NT2/D1 (cell line): ENCODE measurements around the gene CAPZB.
A peak's percentile ranks its signal among the peaks of the same experiment; 100 is the strongest.

ENCODE experiments used
- DNase-seq: peaks from one replicate; pipeline ENCODE4 v3.0.0-alpha.2; 2011; ENCODE audit warnings: low read depth, low spot score
- H3K27me3 ChIP-seq: 2 replicates; pipeline ENCODE4 v1.6.0; 2011; ENCODE audit warnings: mild to moderate bottlenecking; ENCODE audit not compliant: insufficient read length, insufficient read depth
- H3K36me3 ChIP-seq: 2 replicates; pipeline ENCODE4 v1.6.1; 2011; ENCODE audit warnings: mild to moderate bottlenecking, low read length, mixed read lengths; ENCODE audit not compliant: insufficient read depth, insufficient read length
- H3K4me1 ChIP-seq: 2 replicates; pipeline ENCODE4 v1.5.1; 2011; ENCODE audit not compliant: insufficient read depth, insufficient read length
- H3K4me3 ChIP-seq: 2 replicates; pipeline ENCODE4 v1.5.1; 2011; ENCODE audit warnings: low read depth; ENCODE audit not compliant: insufficient read length
- H3K9ac ChIP-seq: 2 replicates; pipeline ENCODE4 v1.6.0; 2011; ENCODE audit warnings: low read depth; ENCODE audit not compliant: insufficient read length
- H3K9me3 ChIP-seq: 2 replicates; pipeline ENCODE4 v1.5.1; 2011; ENCODE audit warnings: mild to moderate bottlenecking, low read length; ENCODE audit not compliant: insufficient read depth
- SUZ12 ChIP-seq: IDR thresholded peaks from 2 replicates; pipeline ENCODE4 v1.6.1; 2011; ENCODE audit not compliant: insufficient read length, insufficient read depth; ENCODE audit errors: extremely low read depth
- YY1 ChIP-seq: IDR thresholded peaks from 2 replicates; pipeline ENCODE4 v1.6.1; 2011; ENCODE audit not compliant: insufficient read length, insufficient read depth
- ZNF274 ChIP-seq: IDR thresholded peaks from 2 replicates; pipeline ENCODE4 v1.6.1; 2011; ENCODE audit warnings: mild to moderate bottlenecking, low read depth, low read length

The CAPZB gene

DNA sequence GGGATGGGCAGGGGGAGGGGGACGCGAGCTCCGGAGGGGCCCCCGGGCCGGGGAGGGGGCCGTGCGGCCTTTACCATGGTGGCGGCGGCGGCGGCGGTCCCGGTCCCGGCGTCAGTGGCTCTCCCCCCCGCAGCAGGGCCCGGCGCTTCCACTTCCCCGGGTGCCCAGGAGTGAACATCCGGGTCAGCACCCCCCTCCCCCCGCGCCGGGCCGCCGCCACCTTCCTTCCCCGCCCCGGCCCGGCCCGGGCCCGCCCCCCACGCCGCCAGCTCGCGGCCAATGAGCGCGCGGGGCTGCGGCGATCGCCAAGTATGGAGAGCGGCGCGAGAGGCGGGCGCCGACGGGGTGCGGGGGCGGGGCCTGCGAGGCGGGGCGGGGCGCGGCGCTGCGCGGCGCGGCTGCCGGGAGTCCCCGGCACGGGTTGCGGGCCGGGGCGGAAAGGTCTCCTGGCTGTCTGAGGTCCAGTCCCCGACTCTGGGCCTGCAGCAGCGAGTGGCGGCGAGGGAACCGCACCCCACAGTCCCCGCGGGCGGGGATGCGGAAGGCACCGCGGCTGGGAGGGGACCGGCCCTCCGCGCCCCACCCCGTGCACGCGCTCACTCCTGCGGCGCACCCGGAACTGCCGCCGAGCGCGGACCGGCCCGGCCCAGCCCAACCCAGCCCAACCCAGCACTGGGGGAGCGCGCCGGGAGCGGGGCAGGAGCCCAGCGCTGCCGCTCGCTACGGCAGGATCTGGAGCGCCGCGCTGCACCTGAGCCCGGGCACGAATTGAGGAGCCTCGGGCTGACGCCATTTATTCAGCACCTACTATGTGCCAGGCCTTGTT, at the start of gene CAPZB:
Gene CAPZB, minus strand, starts transcription at position 178 of the 826 bp plus-strand sequence. Its CDS starts 101 bp downstream, at position 77.
- Histone ChIP-seq H3K36me3 (peaks cover 24% of the 10 kb centered on the region), H3K9me3 (no peaks in the 10 kb centered on the region), H3K4me1 (peaks cover 19% of the 10 kb centered on the region), H3K9ac (peak within 1 kb of the TSS; percentile 93), H3K27me3 (no peaks in the 10 kb centered on the region), H3K4me3 (peak within 1 kb of the TSS; percentile 90)
- DNase-seq: no peak
- TF ChIP-seq ZNF274 (no peak), SUZ12 (no peak), YY1 (no peak)

DNA sequence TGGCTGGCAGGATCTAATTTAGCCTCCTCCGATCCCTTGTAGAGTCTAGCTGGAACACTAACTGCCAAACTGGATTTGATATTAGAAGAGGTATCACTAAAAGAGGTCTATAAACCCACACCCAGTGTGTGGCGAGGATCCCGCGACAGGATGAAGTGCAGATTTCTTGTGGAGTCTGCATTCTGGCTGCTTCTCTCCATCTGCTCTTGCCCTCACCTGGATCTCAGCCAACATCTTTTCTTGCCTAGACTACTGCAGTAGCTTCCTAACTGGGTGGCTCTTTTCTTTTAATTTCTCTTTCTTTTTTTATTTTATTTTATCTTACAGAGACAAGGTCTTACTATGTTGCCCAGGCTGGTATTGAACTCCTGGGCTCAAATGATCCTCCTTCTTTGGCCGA, 48.9 kb upstream of the CAPZB start:
- no peaks in the 10 kb centered on the region for H3K36me3 ChIP-seq
- no peaks in the 10 kb centered on the region for H3K27me3 ChIP-seq

DNA sequence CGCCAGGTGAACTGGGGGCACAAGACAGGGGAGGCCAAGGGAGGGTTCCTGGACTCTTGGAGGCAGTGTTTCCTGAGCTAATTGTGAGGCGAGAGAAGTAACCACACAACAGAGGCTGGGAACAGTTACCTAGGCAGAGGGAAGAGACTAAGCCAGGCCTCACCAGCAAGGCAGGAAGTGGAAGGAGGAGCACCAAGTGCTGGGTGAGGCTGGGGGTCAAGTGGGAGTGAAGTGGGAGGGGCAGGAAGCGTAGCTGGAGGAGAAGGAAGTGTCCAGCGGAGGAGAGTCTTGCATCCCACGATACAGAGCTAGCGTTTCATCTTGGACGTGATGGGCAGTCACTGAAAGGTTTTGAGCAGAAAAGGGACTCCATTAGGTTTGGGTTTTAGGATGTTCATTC, 48.3 kb upstream of the CAPZB start:
- peaks cover 8% of the 10 kb centered on the region; the same call in 1 of the 2 replicates for H3K9me3 ChIP-seq
- H3K9ac ChIP-seq: no peak overlapping the region
- H3K4me3 ChIP-seq: no peak overlapping the region
- H3K27me3 ChIP-seq: no peaks in the 10 kb centered on the region
- H3K4me1 ChIP-seq: no peaks in the 10 kb centered on the region
- TF ChIP-seq ZNF274 (no peak), SUZ12 (no peak), YY1 (no peak)
- H3K36me3 ChIP-seq: no peaks in the 10 kb centered on the region
- no peak for DNase-seq

More for the DNA sequence above, 48.9 kb upstream of the CAPZB start:
- no peak for TF ChIP-seq SUZ12
- TF ChIP-seq ZNF274: no peak
- TF ChIP-seq YY1: no peak
- no peak for DNase-seq
- Histone ChIP-seq H3K4me1 (no peaks in the 10 kb centered on the region), H3K9me3 (peaks cover 8% of the 10 kb centered on the region; the same call in 1 of the 2 replicates), H3K9ac (no peak overlapping the region), H3K4me3 (no peak overlapping the region)

DNA sequence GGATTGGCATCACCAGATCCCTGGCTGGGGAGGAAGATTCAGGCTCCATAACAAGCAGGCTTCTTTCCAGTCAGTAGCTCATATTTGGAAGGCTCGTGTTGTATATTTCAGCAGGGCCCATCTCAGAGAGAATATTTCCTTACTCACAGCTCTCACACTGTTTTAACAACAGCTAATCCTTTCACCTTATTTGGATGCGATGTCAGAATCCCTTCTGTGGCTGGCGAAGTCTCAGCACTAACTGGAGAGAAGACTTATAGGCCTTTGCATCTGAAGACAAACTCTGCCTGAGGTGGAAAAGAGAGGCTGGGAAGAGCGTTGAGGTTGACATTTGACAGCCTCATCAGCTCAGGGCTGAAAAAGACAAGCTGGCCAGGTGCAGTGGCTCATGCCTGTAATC, 47.2 kb upstream of the CAPZB start:
- TF ChIP-seq SUZ12 (no peak), YY1 (no peak), ZNF274 (no peak)
- H3K36me3 ChIP-seq: no peaks in the 10 kb centered on the region
- H3K27me3 ChIP-seq: no peaks in the 10 kb centered on the region
- no peak overlapping the region for H3K9ac ChIP-seq
- no peaks in the 10 kb centered on the region for H3K4me1 ChIP-seq
- H3K4me3 ChIP-seq: no peak overlapping the region
- H3K9me3 ChIP-seq: peaks cover 8% of the 10 kb centered on the region; the same call in 1 of the 2 replicates
- no peak for DNase-seq

DNA sequence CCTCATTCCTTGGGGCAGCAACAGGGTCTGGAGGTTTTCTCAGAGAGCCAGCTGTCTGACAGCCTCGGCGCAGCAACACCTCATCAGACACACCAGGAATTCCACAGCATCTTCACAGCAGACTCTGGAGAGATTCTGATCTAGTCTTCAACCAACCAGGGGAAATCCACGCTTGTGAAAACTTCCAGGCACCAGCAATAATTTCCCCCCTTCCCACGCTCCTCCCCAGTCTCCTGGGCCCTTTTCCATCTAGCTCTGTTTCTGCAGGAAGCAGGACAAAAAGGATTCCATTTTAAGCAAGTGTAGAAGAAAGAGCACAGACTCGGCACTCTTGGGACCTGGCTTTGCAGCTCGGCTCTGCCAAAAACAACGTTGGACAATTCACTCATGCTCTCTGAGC, 44.3 kb upstream of the CAPZB start:
- no peaks in the 10 kb centered on the region for H3K36me3 ChIP-seq
- no peak for TF ChIP-seq ZNF274
- no peak for TF ChIP-seq YY1
- TF ChIP-seq SUZ12: no peak
- DNase-seq: no peak
- H3K27me3 ChIP-seq: no peaks in the 10 kb centered on the region
- H3K4me3 ChIP-seq: no peak overlapping the region
- H3K9ac ChIP-seq: no peak overlapping the region
- H3K4me1 ChIP-seq: no peaks in the 10 kb centered on the region
- peaks cover 4% of the 10 kb centered on the region; the same call in 1 of the 2 replicates for H3K9me3 ChIP-seq

DNA sequence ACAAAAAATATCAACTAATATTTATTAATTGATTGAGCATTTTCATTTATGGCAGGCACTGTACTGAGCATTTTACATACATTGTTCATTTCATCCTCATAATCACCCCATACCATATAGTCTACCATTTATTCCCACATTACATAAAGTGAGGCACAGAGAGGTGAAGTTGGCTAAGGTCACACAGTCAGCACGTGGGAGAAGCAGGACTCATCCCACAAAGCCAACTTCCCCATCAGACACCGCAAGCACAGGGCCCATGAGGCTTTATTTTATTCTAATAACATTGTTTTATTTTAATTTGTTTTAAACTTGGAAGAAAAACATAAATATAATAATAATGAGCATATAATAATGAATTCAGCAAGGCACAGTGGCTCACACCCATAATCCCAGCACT, 43.1 kb upstream of the CAPZB start:
- no peak for TF ChIP-seq YY1
- TF ChIP-seq SUZ12: no peak
- no peak for TF ChIP-seq ZNF274
- peaks cover 4% of the 10 kb centered on the region; the same call in 1 of the 2 replicates for H3K9me3 ChIP-seq
- DNase-seq: no peak

DNA sequence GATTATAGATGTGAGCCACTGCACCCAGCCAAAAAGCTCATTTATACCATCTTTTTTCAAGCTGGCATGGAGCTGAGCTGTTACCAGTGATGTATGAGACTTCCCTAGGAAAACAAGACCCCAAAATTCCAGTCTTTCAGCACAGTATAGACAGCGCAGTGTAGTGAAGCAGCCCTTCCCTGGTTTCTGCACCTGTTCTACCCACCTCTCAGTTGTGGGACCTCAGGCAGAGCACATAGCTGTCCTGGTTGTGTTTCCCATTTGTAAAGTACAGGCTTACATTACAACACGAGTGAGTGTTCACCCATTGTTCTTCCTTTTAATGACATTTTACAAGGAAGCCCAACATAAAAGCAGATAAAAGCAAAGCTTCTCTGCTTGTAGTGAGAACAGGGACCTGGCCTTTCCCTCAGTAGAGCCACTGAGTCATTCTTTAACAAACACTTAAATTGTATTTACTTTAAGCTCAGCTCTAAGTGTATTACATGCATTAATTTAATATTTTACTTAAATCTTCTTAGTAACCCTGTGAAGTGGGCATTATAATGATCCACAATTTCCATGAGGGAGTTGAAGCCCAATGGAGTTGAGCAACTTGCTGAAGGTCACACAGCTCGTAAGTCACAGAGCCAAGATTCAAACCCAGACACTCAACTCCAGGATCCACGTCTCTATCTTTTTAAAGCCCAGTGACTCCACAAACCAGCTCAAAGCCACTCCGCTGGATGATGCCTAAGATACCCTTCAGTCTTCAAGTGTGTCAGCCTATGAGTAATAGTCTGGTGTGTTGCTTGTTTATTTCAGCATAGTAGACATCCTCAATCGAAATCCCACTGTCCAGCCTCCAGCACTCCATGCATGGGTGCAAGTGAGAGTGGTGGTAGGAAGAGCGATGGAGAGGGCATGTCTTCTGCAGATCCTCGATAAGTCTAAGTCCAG, 40.5 kb upstream of the CAPZB start:
- TF ChIP-seq ZNF274 (no peak), YY1 (no peak), SUZ12 (no peak)
- no peaks in the 10 kb centered on the region for H3K4me1 ChIP-seq
- no peak overlapping the region for H3K4me3 ChIP-seq
- H3K9me3 ChIP-seq: no peaks in the 10 kb centered on the region
- no peak for DNase-seq
- no peak overlapping the region for H3K9ac ChIP-seq
- H3K27me3 ChIP-seq: no peaks in the 10 kb centered on the region
- no peaks in the 10 kb centered on the region for H3K36me3 ChIP-seq

More for the DNA sequence above, 43.1 kb upstream of the CAPZB start:
- no peak overlapping the region for H3K4me3 ChIP-seq
- no peak overlapping the region for H3K9ac ChIP-seq
- no peaks in the 10 kb centered on the region for H3K4me1 ChIP-seq
- no peaks in the 10 kb centered on the region for H3K36me3 ChIP-seq
- no peaks in the 10 kb centered on the region for H3K27me3 ChIP-seq
